ENCODE data around the gene ZNF592.

DNA sequence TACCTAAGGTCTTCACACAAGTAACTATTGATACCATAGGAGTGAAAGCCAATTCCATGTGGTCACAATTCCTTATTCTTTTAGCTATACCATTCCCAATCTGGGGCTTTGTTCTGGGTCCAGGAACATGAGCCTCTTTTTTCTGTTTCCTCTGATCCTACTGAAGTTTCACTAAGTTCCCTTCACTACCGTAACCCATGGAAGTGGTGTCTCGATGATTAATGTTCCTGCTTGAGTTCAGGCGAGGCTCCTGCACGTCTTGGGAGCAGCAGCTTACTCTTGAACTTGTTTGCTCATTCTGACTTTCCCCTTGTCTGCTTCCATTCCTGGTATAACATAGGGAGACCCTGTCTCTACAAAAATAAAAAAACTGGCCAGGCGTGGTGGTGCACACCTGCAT is 23.6 kb downstream of the ZNF592 start:
- TF ChIP-seq, protein P1, sequence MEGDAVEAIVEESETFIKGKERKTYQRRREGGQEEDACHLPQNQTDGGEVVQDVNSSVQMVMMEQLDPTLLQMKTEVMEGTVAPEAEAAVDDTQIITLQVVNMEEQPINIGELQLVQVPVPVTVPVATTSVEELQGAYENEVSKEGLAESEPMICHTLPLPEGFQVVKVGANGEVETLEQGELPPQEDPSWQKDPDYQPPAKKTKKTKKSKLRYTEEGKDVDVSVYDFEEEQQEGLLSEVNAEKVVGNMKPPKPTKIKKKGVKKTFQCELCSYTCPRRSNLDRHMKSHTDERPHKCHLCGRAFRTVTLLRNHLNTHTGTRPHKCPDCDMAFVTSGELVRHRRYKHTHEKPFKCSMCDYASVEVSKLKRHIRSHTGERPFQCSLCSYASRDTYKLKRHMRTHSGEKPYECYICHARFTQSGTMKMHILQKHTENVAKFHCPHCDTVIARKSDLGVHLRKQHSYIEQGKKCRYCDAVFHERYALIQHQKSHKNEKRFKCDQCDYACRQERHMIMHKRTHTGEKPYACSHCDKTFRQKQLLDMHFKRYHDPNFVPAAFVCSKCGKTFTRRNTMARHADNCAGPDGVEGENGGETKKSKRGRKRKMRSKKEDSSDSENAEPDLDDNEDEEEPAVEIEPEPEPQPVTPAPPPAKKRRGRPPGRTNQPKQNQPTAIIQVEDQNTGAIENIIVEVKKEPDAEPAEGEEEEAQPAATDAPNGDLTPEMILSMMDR (IDR thresholded peaks at IDR 0.05): no peak
- TF ChIP-seq POLR2A (IDR thresholded peaks at IDR 0.05) (no peak), POLR2AphosphoS5 (IDR thresholded peaks at IDR 0.05) (no peak), EP300 (IDR thresholded peaks at IDR 0.05) (no peak)

All from sigmoid colon (tissue), 4 donors.